ENCODE data around the gene CLSTN2.

CLSTN2 gene

DNA sequence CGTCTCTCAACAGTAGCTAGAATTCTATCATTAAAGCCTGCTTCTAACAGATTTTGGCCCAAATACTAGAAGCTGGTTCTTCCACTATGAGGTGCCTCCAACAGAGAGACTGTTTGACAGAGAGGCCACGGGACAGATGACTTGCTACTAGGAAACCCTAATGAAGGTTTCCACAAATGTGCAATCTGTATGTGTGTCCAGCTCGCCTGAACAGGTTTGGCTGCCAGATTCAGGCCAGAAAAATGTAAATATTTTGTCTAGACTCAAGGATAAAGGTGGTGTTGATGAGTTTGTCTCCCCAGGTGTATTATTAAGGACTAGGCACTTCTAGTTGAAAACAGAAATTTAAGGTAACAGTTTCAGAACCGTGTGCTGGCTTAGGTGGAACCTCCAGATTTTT lies 651.3 kb downstream of the CLSTN2 start:
- Mint-ChIP-seq H3K36me3 (ENCODE audit: low read depth) (no peaks in the 10 kb centered on the region), H3K27me3 (peaks cover 6% of the 10 kb centered on the region), H3K4me3 (no peak overlapping the region), H3K4me1 (ENCODE audit: low read depth) (no peaks in the 10 kb centered on the region), H3K9me3 (no peaks in the 10 kb centered on the region), H3K27ac (no peak overlapping the region)
- no peak for DNase-seq

DNA sequence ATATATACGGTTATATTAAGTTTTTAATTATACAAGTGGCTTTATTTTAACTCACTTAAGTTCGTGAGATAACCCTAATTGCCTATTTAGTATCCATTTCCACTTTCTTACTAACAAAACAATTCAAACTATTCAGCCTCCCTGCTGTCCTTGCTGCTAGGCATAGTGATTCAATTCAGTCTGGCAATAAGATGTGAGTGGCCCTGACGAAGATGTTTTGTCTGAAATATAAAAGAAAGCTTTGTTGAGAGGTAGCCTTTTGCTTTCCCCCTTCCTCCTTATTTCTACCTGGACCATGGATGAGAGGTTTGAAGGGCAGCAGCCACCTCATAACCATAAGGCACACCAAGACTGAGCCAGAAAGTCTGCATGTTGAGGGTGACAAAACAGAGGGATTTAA lies 653.6 kb downstream of the CLSTN2 start:
- Mint-ChIP-seq H3K9me3 (no peaks in the 10 kb centered on the region), H3K4me3 (no peak overlapping the region), H3K4me1 (ENCODE audit: low read depth) (no peaks in the 10 kb centered on the region), H3K27me3 (peaks cover 6% of the 10 kb centered on the region), H3K27ac (no peak overlapping the region), H3K36me3 (ENCODE audit: low read depth) (no peaks in the 10 kb centered on the region)
- DNase-seq: no peak

DNA sequence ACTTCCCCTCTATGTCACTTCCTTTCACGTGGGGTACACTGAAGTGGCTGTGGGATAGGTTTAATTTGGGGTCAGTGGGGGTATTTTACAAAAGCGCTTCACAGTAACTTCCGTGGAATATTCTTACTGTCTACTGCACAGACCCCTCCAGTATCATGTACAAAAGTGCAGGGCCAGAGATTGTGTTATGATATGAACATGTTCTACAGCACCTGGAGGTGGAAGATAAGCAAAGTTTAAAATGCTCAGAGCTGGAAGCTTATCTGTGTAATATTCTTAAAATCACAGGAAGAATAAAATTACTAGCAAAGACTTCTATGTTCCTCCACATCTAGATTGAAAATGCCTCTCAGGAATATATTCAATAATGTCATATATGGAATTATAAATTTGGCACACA lies 658.8 kb downstream of the CLSTN2 start:
- H3K27me3 Mint-ChIP-seq: no peaks in the 10 kb centered on the region
- H3K36me3 Mint-ChIP-seq (ENCODE audit: low read depth): no peaks in the 10 kb centered on the region
- DNase-seq: no peak
- H3K4me3 Mint-ChIP-seq: no peak overlapping the region
- no peaks in the 10 kb centered on the region for H3K4me1 Mint-ChIP-seq (ENCODE audit: low read depth)
- H3K27ac Mint-ChIP-seq: no peak overlapping the region
- no peaks in the 10 kb centered on the region for H3K9me3 Mint-ChIP-seq

GRCh38 chr3:140595295-140595694 lies 660.3 kb downstream of the CLSTN2 start:
- H3K36me3 Mint-ChIP-seq (ENCODE audit: low read depth): no peaks in the 10 kb centered on the region
- DNase-seq: no peak
- H3K4me3 Mint-ChIP-seq: no peak overlapping the region
- H3K27ac Mint-ChIP-seq: no peak overlapping the region
- H3K9me3 Mint-ChIP-seq: no peaks in the 10 kb centered on the region
- no peaks in the 10 kb centered on the region for H3K4me1 Mint-ChIP-seq (ENCODE audit: low read depth)
- no peaks in the 10 kb centered on the region for H3K27me3 Mint-ChIP-seq

GRCh38 chr3:140597364-140597763 lies 662.4 kb downstream of the CLSTN2 start:
- Mint-ChIP-seq H3K9me3 (no peaks in the 10 kb centered on the region), H3K27me3 (no peaks in the 10 kb centered on the region), H3K4me1 (ENCODE audit: low read depth) (no peaks in the 10 kb centered on the region), H3K4me3 (no peak overlapping the region), H3K27ac (no peak overlapping the region), H3K36me3 (ENCODE audit: low read depth) (no peaks in the 10 kb centered on the region)
- DNase-seq: no peak

DNA sequence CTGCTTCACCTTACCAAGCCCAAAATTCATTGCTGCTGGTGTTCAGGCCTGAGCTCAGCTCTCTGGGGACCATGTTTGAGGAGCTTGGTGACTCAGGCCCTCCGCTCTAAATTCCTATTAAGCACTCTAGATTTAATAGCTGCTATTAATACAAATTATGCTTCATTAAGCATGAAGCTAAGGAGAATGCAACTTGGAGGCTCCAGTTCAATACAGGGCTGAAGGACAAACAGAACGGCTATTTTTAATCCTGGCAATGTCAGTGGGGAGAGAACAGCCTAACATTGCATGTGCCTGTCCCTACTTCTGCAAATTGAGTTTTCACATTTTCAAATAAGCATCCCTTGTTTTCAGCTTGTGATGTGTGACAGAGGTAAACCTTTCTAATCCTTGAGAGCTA lies 662.8 kb downstream of the CLSTN2 start:
- Mint-ChIP-seq H3K4me1 (ENCODE audit: low read depth) (no peaks in the 10 kb centered on the region), H3K27me3 (no peaks in the 10 kb centered on the region), H3K36me3 (ENCODE audit: low read depth) (no peaks in the 10 kb centered on the region), H3K4me3 (no peak overlapping the region), H3K9me3 (no peaks in the 10 kb centered on the region), H3K27ac (no peak overlapping the region)
- no peak for DNase-seq

- H3K27ac Mint-ChIP-seq: no peak overlapping the region
- no peaks in the 10 kb centered on the region for H3K4me1 Mint-ChIP-seq (ENCODE audit: low read depth)
- no peak overlapping the region for H3K4me3 Mint-ChIP-seq
- no peak for DNase-seq
- no peaks in the 10 kb centered on the region for H3K9me3 Mint-ChIP-seq
- H3K36me3 Mint-ChIP-seq (ENCODE audit: low read depth): no peaks in the 10 kb centered on the region
- no peaks in the 10 kb centered on the region for H3K27me3 Mint-ChIP-seq
Observed at GRCh38 chr3:140599009-140599408, 664.0 kb downstream of the CLSTN2 start.

- Mint-ChIP-seq H3K36me3 (ENCODE audit: low read depth) (no peaks in the 10 kb centered on the region), H3K4me1 (ENCODE audit: low read depth) (no peaks in the 10 kb centered on the region)
- no peak for DNase-seq
Observed at GRCh38 chr3:140599496-140599895, 664.5 kb downstream of the CLSTN2 start.

GRCh38 chr3:140601881-140602280 lies 666.9 kb downstream of the CLSTN2 start:
- Mint-ChIP-seq H3K4me1 (ENCODE audit: low read depth) (no peaks in the 10 kb centered on the region), H3K27ac (no peak overlapping the region), H3K9me3 (no peaks in the 10 kb centered on the region), H3K36me3 (ENCODE audit: low read depth) (no peaks in the 10 kb centered on the region), H3K4me3 (no peak overlapping the region), H3K27me3 (peaks cover 4% of the 10 kb centered on the region)
- no peak for DNase-seq

More at GRCh38 chr3:140599496-140599895, 664.5 kb downstream of the CLSTN2 start:
- H3K27me3 Mint-ChIP-seq: no peaks in the 10 kb centered on the region
- no peak overlapping the region for H3K4me3 Mint-ChIP-seq
- H3K9me3 Mint-ChIP-seq: no peaks in the 10 kb centered on the region
- H3K27ac Mint-ChIP-seq: no peak overlapping the region

DNA sequence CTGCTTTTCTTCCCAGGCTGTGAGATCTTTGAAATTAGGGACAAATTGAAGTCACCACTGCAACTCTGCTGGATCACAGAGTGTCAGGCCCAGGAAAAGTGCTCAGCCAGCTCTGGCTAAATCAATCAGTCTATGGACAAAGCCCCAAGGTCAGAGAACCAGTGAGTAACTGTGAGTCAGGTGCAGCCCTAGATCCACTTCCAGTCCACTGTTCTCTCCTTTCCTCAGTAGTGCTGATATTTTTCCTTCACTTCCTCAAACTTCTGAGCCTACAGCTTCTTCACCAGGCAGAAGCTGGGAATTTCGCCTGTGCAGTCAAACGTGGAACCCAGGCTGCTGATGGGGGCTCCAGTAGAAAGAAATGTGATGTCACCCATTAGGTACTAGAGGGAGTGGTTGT lies 667.8 kb downstream of the CLSTN2 start:
- no peak for DNase-seq
- Mint-ChIP-seq H3K4me1 (ENCODE audit: low read depth) (no peaks in the 10 kb centered on the region), H3K36me3 (ENCODE audit: low read depth) (no peaks in the 10 kb centered on the region), H3K27me3 (peaks cover 4% of the 10 kb centered on the region), H3K4me3 (no peak overlapping the region), H3K9me3 (no peaks in the 10 kb centered on the region), H3K27ac (no peak overlapping the region)

DNA sequence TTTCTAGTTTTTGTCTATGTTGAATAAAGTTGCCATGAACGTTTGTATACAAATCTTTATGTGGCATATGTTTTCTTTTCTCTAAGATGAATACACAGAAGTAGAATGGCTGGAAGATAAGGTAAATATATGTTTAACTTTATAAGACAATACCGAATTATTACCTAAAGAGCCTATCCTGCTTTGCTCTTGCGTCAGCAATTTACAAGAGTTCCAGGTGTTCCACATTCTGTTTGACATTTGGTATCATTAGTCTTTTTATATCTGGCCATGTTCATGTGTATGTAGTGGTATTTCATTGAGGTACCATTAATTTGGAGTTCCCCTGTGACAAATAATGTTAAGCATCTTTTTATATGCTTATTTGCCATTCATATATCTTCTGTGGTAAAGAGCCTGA lies 668.8 kb downstream of the CLSTN2 start:
- Mint-ChIP-seq H3K36me3 (ENCODE audit: low read depth) (no peaks in the 10 kb centered on the region), H3K4me1 (ENCODE audit: low read depth) (no peaks in the 10 kb centered on the region), H3K27me3 (peaks cover 4% of the 10 kb centered on the region), H3K27ac (no peak overlapping the region), H3K4me3 (no peak overlapping the region), H3K9me3 (no peaks in the 10 kb centered on the region)
- no peak for DNase-seq

GRCh38 chr3:140610544-140610943 lies 675.6 kb downstream of the CLSTN2 start:
- Mint-ChIP-seq H3K36me3 (ENCODE audit: low read depth) (no peaks in the 10 kb centered on the region), H3K27me3 (no peaks in the 10 kb centered on the region), H3K9me3 (no peaks in the 10 kb centered on the region), H3K4me1 (ENCODE audit: low read depth) (no peaks in the 10 kb centered on the region), H3K4me3 (no peak overlapping the region), H3K27ac (no peak overlapping the region)
- DNase-seq: no peak

DNA sequence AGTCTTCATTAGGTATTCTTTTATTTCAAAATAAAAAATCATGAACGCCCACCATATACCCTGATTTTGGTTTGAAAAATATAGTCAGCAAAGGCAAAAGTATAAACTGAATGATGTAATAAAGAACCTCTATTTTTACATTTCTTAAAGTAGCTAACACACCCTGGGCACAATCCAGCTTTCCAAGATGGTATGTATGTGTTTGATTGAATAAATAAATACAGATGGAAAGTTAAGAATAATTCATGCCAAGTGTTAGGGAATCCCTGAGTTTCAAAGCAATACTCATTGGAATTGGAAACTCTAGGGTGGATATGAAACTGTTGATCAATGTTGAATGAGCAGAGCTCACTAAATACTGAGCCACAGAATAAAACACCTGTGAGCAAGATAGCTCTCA lies 679.0 kb downstream of the CLSTN2 start:
- peaks cover 3% of the 10 kb centered on the region for H3K9me3 Mint-ChIP-seq
- no peaks in the 10 kb centered on the region for H3K4me1 Mint-ChIP-seq (ENCODE audit: low read depth)
- DNase-seq: no peak
- peaks cover 2% of the 10 kb centered on the region for H3K27me3 Mint-ChIP-seq
- no peaks in the 10 kb centered on the region for H3K36me3 Mint-ChIP-seq (ENCODE audit: low read depth)
- H3K27ac Mint-ChIP-seq: no peak overlapping the region
- no peak overlapping the region for H3K4me3 Mint-ChIP-seq

- H3K9me3 Mint-ChIP-seq: peaks cover 3% of the 10 kb centered on the region
- H3K27ac Mint-ChIP-seq: no peak overlapping the region
- peaks cover 2% of the 10 kb centered on the region for H3K27me3 Mint-ChIP-seq
- no peaks in the 10 kb centered on the region for H3K36me3 Mint-ChIP-seq (ENCODE audit: low read depth)
- no peak overlapping the region for H3K4me3 Mint-ChIP-seq
- H3K4me1 Mint-ChIP-seq (ENCODE audit: low read depth): no peaks in the 10 kb centered on the region
- no peak for DNase-seq
Observed at GRCh38 chr3:140617135-140617534, 682.1 kb downstream of the CLSTN2 start.

GRCh38 chr3:140626856-140627255 lies 691.9 kb downstream of the CLSTN2 start:
- Mint-ChIP-seq H3K9me3 (no peaks in the 10 kb centered on the region), H3K27me3 (no peaks in the 10 kb centered on the region), H3K27ac (no peak overlapping the region), H3K36me3 (ENCODE audit: low read depth) (no peaks in the 10 kb centered on the region), H3K4me3 (no peak overlapping the region), H3K4me1 (ENCODE audit: low read depth) (no peaks in the 10 kb centered on the region)
- DNase-seq: no peak

Measured in activated T-cell treated with anti-CD3 and anti-CD28 coated beads, Interleukin-2, amount 50 U/mL, for 24 hours (primary cell).